Glomerular endothelial cell (primary cell): ENCODE results near the gene HCLS1. TPM values are rescaled to one million over a fixed set of nuclear protein-coding genes. Genes with fewer than 3 reads are reported as not detected.
"Not testable (repeated sequence)": the region's sequence is repeated elsewhere in the genome, so short reads cannot be mapped to it uniquely, and the experiment has no call there.

Source experiments
- DNase-seq: peaks from one replicate; pipeline ENCODE4 v3.0.0-alpha.2; 2011; ENCODE audit warnings: low read depth, low spot score; ENCODE audit errors: extremely low read depth
- total RNA-seq: library from RNA; depleted of rRNA; stranded (reverse); fragments of >200 nt; gene quantifications from 2 replicates; pipeline ENCODE4 v1.2.3, GENCODE V29; 2015

The HCLS1 gene
- 69.1 and 77.3 TPM in 2 replicates for total RNA-seq

GRCh38 chr3:121660356-121661171 is at the start of gene HCLS1:
HCLS1 (minus strand) TSS chr3:121660903; CDS start chr3:121658347, 2,556 bp downstream.
- peak; percentile 69 for DNase-seq

- DNase-seq: no peak
These were observed 49.6 kb upstream of the HCLS1 start for GRCh38 chr3:121710347-121710746.

GRCh38 chr3:121707531-121708273 is 47.0 kb upstream of the HCLS1 start:
- DNase-seq: no peak

- DNase-seq: no peak
These were observed 44.8 kb upstream of the HCLS1 start for GRCh38 chr3:121705541-121705940.

DNA sequence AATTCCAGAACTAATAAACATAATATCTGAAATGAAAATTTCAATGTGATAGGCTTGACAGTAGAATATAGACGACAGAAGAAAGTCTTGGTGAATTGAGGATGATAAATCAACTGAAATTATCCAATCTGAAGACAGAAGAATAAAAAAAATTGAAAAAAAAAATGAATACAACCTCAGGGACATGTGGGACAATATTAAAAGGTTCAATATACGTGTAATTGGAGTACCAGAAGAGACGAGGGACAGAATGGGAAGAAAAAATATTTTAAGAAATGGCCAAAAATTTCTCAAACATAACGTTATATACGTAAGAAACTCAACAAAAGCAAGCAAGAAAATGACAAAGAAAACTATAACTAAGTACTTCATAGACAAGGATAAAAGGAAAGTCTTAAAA is 43.3 kb upstream of the HCLS1 start:
- DNase-seq: no peak

DNA sequence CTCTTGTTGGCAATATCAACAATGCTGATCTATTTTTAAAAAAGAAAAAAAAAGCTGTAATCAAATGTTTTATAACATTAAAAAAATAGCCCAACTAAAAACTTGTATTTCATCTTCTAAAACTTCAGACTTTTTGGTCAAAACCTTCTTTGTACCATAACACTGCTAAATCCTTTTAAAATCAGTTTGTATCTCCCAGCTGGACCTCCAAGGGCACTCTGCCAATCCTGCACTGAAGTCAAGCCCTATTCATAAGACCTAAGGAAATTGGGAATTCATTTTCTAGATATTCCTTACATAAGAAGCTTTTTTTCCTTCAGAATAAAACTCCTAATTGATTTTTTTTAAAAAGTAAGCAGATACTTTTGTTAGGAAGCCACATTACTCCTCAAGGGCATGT is 38.2 kb upstream of the HCLS1 start:
- DNase-seq: no peak

- DNase-seq: no peak
These were observed 37.8 kb upstream of the HCLS1 start for GRCh38 chr3:121698476-121698875.

GRCh38 chr3:121696186-121696585 is 35.5 kb upstream of the HCLS1 start:
- DNase-seq: no peak

DNA sequence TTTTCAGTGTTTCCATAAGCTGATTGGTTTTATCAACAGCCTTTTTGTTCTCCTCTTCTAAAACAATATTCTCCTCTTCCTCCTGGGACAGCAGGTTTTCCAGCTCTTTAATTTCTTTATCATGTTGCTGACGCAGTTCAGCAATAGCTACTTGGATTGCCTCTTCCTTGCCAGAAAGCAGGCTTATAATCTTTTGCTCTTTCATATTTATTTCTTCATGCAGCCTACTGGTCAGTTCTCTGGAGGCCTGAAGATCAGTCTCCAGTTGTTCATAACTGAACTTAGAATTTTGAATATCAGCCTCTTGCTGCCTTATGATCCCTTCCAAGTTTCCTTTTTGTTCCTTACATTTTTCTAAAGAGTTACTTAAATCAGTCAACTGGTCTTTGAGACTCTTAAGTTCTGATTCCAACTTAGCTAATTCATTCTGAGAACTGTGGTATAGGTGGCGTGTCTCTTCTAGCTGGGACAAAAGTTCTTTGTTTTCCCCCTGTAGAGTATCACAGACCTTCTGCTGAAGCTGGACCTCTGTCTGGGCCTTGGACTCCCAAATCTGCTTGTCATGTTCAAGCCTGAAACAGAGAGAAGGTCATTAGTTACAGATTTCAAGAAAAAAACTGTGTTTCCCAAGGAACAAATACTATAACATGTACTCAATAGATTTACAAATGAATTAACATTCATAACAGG is 31.5 kb upstream of the HCLS1 start:
- DNase-seq: no peak

- DNase-seq: no peak
These were observed 30.2 kb upstream of the HCLS1 start for GRCh38 chr3:121690777-121691405.

DNA sequence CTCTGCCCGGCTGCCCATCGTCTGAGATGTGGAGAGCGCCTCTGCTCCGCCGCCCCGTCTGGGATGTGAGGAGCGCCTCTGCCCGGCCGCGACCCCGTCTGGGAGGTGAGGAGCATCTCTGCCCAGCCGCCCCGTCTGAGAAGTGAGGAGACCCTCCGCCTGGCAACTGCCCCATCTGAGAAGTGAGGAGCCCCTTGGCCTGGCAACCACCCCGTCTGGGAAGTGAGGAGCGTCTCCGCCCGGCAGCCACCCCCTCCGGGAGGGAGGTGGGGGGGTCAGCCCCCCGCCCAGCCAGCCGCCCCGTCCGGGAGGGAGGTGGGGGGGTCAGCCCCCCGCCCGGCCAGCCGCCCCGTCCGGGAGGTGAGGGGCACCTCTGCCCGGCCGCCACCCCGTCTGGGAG is 28.0 kb upstream of the HCLS1 start:
- DNase-seq: not testable (repeated sequence)

DNA sequence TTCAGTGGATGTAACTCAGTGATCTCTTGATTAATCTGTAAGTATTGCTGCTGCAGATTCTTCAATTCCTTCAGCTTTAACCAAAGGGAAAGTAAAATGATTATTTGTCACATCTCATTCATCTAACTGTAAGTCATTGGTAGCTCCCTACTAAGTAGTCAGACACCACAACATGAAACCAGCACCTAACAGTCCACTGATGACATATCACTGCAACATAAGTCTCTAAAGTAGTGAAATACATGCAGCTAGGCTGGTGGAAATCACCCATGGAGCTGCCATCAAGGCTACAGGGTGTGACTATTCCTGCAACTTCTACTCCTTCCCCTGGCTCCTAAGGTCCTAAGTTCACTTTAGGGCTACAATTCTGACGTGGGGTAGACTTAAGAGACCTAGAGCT is 21.1 kb upstream of the HCLS1 start:
- no peak for DNase-seq

DNA sequence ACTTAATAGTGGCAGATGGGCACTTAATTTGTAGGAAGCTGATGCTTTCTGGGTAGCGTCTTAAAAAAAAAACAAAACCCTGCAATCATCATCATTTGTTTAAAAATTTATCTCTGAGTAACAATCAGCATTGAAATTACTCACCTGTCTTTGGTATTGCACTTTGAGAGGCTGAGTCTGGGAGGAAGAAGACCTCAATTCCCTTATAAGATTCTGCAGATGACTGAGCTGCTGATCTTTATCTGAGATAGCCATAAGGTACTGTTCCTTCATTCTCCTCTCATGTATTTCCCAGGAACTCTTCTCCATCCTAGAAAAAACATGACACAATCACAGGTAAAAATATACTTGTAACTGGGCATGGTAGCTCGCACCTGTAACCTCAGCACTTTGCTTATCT is 16.4 kb upstream of the HCLS1 start:
- DNase-seq: no peak

- no peak for DNase-seq
These were observed 10.0 kb upstream of the HCLS1 start for GRCh38 chr3:121670676-121671075.

DNA sequence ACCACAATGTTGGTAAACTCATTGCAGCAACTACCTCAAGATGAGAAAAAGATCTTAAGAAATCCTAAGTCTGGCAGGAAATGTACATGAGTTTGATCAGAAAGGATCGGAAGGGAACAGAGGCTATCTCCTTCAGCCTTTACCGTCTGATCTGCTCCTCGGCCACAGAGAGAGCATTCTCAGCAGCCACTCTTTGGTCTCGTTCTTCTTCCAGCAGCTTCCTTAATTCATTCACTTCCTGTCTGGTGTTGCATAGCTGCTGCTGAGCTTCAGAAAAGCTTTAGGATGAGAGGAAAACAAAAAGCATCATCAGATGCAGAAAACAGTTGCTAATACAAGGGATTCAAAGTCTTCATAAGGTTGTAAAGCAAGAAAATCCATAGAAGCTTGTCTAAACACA is 6.6 kb upstream of the HCLS1 start:
- DNase-seq: no peak

GRCh38 chr3:121665488-121665887 is 4.8 kb upstream of the HCLS1 start:
- no peak for DNase-seq

DNA sequence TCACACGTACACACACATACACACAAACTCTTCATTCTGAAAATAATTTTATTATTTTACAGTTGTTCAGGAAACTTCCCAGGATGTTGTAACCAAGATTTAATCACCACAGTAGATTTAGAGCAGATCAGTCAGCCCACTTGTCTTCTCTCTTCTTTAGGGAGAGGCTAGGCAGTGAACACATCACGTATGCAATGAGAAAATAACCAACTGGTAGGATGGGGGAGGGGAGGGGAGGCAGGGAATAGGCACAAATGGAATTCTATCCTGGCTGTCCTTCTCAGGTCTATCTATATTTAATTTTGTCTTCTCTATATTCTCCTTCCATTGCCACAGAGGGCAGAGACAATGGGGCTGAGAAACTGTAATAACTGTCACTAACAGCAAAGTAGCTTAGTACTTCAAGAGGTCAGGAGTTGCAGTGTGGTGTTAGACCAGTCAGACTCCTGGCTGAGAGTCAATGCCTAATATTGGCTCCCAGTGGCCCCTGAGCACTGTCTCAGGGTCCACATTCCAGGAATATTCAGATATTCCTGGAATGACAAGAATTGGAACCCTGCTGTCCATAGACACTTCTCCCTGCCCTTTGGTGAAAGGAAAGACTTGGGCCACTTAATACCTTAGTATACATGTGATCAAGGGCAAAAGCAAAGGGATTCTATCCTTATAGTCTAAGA is 2.6 kb upstream of the HCLS1 start:
- no peak for DNase-seq

- no peak for DNase-seq
These were observed 2.0 kb upstream of the HCLS1 start for GRCh38 chr3:121662742-121663141.

DNA sequence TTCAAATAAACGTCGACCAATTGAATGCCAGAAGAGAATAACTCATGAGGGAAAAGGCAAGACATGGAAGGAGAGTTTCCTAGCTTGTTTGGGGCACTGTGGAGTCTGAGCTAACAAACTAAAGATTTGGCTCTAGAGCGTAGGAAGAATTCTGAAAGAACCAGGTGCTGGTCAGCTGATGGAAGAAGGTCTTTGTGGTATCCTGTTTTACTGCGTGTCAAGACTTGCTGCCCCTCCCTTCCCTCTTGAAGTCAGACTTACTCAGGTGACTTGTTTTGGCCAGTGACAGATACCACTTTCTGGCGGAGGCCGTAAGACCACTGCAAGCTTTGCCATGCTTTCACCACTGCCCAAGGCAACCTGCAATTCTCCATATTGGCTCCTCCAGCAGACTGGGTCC is 673 bp upstream of the HCLS1 start:
- no peak for DNase-seq

DNA sequence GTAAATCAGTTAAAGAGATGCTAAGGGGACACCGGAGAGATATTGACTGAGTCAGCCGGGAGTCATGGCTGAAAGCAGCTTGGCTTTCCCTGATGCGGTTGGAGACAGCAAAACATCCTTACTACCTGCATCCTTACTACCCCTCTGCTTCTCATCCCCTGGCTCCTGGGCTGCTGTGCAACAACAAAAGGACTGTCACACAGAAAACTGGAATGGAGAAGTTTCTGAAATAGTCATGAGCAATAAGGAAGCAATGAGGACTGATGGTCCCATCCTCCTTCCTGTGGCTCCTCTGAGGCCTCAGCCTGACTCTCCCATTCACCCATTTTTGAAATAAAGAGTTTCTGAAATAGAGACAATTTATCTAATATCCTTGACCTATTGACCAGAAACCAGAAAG is 1.1 kb downstream of the HCLS1 start:
- no peak for DNase-seq
